GM20000 (cell line): ENCODE measurements around the gene GOLGA6L7.
"Not testable (repeated sequence)": the region's sequence is repeated elsewhere in the genome, so short reads cannot be mapped to it uniquely, and the experiment has no call there.

Experiments used
- DNase-seq: peaks from one replicate; pipeline ENCODE4 v3.0.0; 2012; ENCODE audit warnings: low spot score
- CTCF ChIP-seq: IDR thresholded peaks from 2 replicates; pipeline ENCODE4 v1.5.1; 2012; ENCODE audit warnings: mild to moderate bottlenecking, control low read depth; ENCODE audit errors: extremely low read depth, missing control alignments

The GOLGA6L7 gene, protein sequence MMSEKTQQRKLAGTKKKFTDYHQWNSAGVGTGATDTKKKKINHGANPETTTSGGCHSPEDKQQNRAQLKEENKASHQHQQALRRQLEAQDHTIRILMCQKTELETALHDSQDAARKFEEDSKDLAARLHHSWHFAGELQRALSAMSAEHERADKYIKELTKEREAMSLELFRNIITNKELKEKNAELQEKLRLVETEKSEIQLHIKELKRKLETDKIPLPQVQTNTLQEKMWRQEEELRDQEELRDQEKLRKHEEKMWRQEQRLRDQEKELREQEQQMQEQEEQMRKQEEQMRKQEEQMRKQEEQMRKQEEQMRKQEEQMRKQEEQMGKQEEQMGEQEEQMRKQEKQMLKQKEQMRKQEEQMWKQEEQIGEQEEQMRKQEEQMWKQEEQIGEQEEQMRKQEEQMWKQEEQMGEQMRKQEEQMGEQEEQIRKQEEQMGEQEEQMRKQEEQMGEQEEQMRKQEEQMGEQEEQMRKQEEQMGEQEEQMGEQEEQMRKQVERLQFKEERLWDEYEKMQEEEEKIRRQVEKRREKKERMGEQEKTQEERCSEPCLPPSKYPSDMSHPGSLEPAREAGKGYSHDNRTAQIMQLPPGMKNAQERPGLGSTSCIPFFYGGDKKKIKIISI

DNA sequence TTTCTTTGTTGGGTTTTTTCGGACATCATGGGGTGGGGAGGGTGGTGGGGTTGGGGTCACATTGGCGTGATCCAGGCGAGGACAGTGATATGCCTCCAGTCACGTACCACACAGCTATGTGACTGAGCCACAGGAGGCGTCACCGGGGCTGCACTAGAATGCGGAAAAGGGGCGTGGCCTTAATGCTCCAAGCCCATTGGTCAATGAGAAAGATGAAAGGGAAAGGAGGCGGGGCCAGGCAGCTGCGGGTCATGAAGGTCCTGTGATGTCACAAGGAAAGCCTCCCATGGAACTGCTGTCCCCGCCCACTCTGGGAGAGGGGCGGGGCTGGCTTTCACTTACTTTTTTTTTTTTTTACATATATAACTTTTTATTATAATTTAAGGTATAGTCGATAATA, at the start of gene GOLGA6L7:
Gene GOLGA6L7 (minus strand): TSS at position 124 of the 400 bp plus-strand sequence. CDS start 95 bp downstream, at position 29.
- DNase-seq, result not testable (repeated sequence)

DNA sequence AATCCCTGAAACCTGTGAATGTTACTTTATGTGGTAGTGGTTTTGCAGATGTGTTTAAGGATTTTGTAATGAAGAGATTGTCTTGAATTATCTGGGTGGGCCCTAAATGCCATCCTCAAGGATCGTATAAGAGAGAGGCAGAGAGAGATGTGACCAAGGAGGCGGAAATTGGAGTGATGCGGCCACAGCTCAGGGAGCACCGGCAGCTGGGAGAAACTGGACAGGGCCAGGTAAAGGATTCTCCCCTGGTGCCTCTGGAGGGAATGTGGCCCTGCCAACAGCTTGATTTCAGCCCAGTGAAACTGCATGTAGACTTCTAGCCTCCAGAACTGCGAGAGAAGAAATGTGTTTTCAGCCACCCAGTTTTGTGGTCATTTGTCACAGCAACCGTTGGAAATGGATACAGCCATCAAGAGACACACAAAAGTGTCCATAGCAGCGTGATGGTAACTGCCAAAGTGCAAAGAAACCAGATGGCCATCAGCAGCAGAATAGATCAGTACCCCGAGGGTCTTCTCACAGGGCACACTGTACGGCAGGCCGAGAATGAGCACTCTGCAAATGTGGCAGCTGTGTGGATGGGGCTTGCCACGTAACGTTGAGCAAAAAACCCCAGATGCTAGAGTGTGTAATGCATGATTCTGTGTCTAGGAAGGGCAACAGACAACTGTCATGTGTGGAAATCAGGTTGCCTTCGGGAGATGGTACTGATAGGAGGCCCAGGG, 49.6 kb upstream of the GOLGA6L7 start:
- DNase-seq, result no peak
- no peak for TF ChIP-seq CTCF

DNA sequence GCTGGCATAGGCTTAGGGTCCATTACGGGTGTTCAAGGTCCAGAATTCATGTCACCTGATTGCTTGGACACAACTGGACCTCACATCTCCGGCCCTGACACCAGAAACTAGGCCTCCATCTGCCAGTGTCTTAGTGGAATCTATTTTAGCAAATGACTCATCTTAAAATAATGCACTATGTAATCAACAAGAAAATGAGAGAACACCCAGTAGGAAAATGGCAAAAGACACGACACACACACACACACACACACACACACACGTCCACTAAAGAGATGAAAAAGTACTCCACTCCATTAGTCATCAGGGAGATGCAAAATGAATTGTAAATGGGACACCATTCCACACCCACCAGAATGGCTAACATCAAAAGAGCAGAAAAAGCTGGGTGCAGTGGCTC, 48.5 kb upstream of the GOLGA6L7 start:
- no peak for DNase-seq

DNA sequence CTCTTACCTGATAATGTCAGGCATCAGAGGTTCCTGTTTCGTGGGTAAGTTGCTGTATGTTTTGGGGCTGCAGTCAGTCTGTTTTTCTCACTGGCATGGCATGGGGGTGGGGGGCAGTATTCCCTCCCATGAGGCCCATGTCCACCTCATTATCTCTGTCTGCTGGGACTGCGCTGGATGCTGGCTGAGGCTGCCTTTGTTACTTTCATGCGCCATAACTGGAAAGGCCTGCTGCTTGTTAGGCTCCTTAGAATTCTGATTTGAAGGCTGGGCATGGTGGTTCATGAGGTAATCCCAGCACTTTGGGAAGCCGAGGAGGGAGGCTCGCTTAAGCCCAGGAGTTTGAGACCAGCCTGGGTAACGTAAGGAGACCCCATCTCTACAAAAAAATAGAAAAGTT, 47.1 kb upstream of the GOLGA6L7 start:
- DNase-seq, result no peak
- no peak for TF ChIP-seq CTCF

More for the DNA sequence above, 48.5 kb upstream of the GOLGA6L7 start:
- no peak for TF ChIP-seq CTCF

DNA sequence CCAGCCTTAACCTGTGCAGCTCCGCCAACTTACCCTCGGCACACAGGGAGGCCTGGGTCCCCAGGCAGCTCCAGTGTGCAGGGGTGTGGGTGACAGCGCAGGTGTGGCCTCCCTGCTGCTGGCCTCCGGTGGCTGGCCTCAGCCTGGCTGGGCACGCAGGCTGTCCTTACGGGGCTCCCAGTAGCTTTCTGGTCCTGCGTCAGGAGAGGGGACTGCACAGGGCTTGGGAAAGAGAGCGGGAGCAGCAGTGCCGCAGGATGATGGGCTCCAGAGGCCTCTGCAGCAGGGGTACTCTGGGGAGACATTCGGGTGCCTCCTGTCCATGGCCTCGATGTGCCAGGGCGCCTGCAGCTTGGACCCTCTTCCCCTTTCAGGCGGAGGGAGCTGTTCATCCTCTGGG, 46.7 kb upstream of the GOLGA6L7 start:
- no peak for TF ChIP-seq CTCF
- DNase-seq, result no peak

- no peak for DNase-seq
- TF ChIP-seq CTCF, result no peak
Measured at GRCh38 chr15:28894631-28895030, 46.2 kb upstream of the GOLGA6L7 start.

- TF ChIP-seq CTCF, result no peak
- no peak for DNase-seq
Measured at GRCh38 chr15:28892789-28893610, 44.6 kb upstream of the GOLGA6L7 start.
